ENCODE data around the gene ADGRF4.

The ADGRF4 gene

GRCh38 chr6:47677381-47678100 is 20.8 kb upstream of the ADGRF4 start:
- no peak for TF ChIP-seq CTCF (conservative IDR thresholded peaks at IDR 0.05)
- no peak overlapping the region for H3K27ac ChIP-seq

- no peak for TF ChIP-seq CTCF (conservative IDR thresholded peaks at IDR 0.05)
- H3K27ac ChIP-seq = no peak overlapping the region
Measured at GRCh38 chr6:47678739-47679138, 19.6 kb upstream of the ADGRF4 start.

GRCh38 chr6:47679322-47679906 is 19.0 kb upstream of the ADGRF4 start:
- no peak for TF ChIP-seq CTCF (conservative IDR thresholded peaks at IDR 0.05)
- no peak overlapping the region for H3K27ac ChIP-seq

- no peak for TF ChIP-seq CTCF (conservative IDR thresholded peaks at IDR 0.05)
- no peak overlapping the region for H3K27ac ChIP-seq
Measured at GRCh38 chr6:47680051-47680450, 18.3 kb upstream of the ADGRF4 start.

GRCh38 chr6:47680724-47681123 is 17.7 kb upstream of the ADGRF4 start:
- TF ChIP-seq CTCF (conservative IDR thresholded peaks at IDR 0.05) = no peak
- no peak overlapping the region for H3K27ac ChIP-seq

GRCh38 chr6:47681201-47681990 is 17.0 kb upstream of the ADGRF4 start:
- TF ChIP-seq CTCF (conservative IDR thresholded peaks at IDR 0.05) = no peak
- H3K27ac ChIP-seq = no peak overlapping the region

GRCh38 chr6:47686411-47686810 is 12.0 kb upstream of the ADGRF4 start:
- no peak for TF ChIP-seq CTCF (conservative IDR thresholded peaks at IDR 0.05)
- H3K27ac ChIP-seq = no peak overlapping the region

All from VCaP (cell line).